DND-41 (cell line): ENCODE measurements around the gene ARL6.

Experiments
- ATAC-seq: fragments of 200-7000 bp; cut with Tn5 transposase; 3 replicates; pipeline ENCODE4 v1.9.1; 2021; ENCODE audit warnings: low read depth; ENCODE audit not compliant: insufficient read depth
- DNase-seq: peaks from one replicate; pipeline ENCODE4 v3.0.0-alpha.2; 2020
- H2AFZ ChIP-seq: 2 replicates; pipeline ENCODE4 v1.6.0; 2012; ENCODE audit warnings: low read depth, low read length
- H3K27ac ChIP-seq: 2 replicates; pipeline ENCODE4 v1.5.1; 2012; ENCODE audit warnings: low read length, inconsistent platforms
- H3K27me3 ChIP-seq: fragments of 200-600 bp; sonication (generic); 2 replicates; pipeline ENCODE4 v1.6.0; 2012; ENCODE audit warnings: low read length, mild to moderate bottlenecking, inconsistent platforms; ENCODE audit not compliant: insufficient read depth, poor library complexity
- H3K36me3 ChIP-seq: 2 replicates; pipeline ENCODE4 v1.5.1; 2012; ENCODE audit warnings: low read length, inconsistent platforms; ENCODE audit not compliant: insufficient read depth
- H3K4me1 ChIP-seq: 2 replicates; pipeline ENCODE4 v1.5.1; 2012; ENCODE audit warnings: mild to moderate bottlenecking, low read length; ENCODE audit not compliant: insufficient read depth
- H3K4me2 ChIP-seq: 2 replicates; pipeline ENCODE4 v1.6.0; 2012; ENCODE audit warnings: mild to moderate bottlenecking, moderate library complexity, low read length, inconsistent platforms; ENCODE audit not compliant: insufficient read depth
- H3K4me3 ChIP-seq, 2 experiments: fragments of 200-600 bp in 1 of 2; shearing (Covaris generic) in 1 of 2; 2 replicates each; pipeline ENCODE4 v1.5.1; 2012 to 2016; ENCODE audit warnings: inconsistent platforms in 2 of 2, low read length in 2 of 2, mild to moderate bottlenecking in 2 of 2, low read depth in 1 of 2, moderate library complexity in 1 of 2
- H3K79me2 ChIP-seq: 2 replicates; pipeline ENCODE4 v1.6.0; 2012; ENCODE audit warnings: low read length, inconsistent platforms; ENCODE audit not compliant: insufficient read depth
- H3K9ac ChIP-seq: 2 replicates; pipeline ENCODE4 v1.6.0; 2012; ENCODE audit warnings: low read depth, mild to moderate bottlenecking, inconsistent platforms, low read length, moderate library complexity
- H3K9me3 ChIP-seq: 2 replicates; pipeline ENCODE4 v1.5.1; 2012; ENCODE audit warnings: low read length, moderate library complexity, mild to moderate bottlenecking, inconsistent platforms; ENCODE audit not compliant: insufficient read depth, severe bottlenecking
- H4K20me1 ChIP-seq: 2 replicates; pipeline ENCODE4 v1.6.0; 2012; ENCODE audit warnings: low read length; ENCODE audit not compliant: insufficient read depth
- CTCF ChIP-seq: IDR thresholded peaks from 2 replicates; pipeline ENCODE4 v1.5.1; 2012; ENCODE audit warnings: borderline replicate concordance, low read length, moderate library complexity, mild to moderate bottlenecking; ENCODE audit not compliant: poor library complexity, severe bottlenecking; ENCODE audit errors: extremely low read depth
- EZH2 ChIP-seq: IDR thresholded peaks from 3 replicates; pipeline ENCODE4 v1.6.1; 2012; ENCODE audit warnings: borderline replicate concordance, low read depth, mild to moderate bottlenecking, moderate library complexity, low read length, inconsistent platforms; ENCODE audit not compliant: severe bottlenecking

The ARL6 gene

GRCh38 chr3:97816811-97817210, 52.3 kb downstream of the ARL6 start:
- Histone ChIP-seq H3K4me2 (no peak overlapping the region), H3K4me1 (peaks cover 20% of the 10 kb centered on the region), H3K27me3 (no peaks in the 10 kb centered on the region), H2AFZ (no peak overlapping the region), H3K36me3 (no peaks in the 10 kb centered on the region), H3K79me2 (no peaks in the 10 kb centered on the region), H3K4me3 (no peak overlapping the region), H3K27ac (no peak overlapping the region), H4K20me1 (no peaks in the 10 kb centered on the region), H3K9ac (no peak overlapping the region), H3K9me3 (no peaks in the 10 kb centered on the region)
- DNase-seq (no peak), ATAC-seq (no peak)
- TF ChIP-seq EZH2 (no peak), CTCF (no peak)

GRCh38 chr3:97817965-97818364, 53.4 kb downstream of the ARL6 start:
- no peak for ATAC-seq
- Histone ChIP-seq H3K4me3 (no peak overlapping the region), H3K9me3 (no peaks in the 10 kb centered on the region), H4K20me1 (no peaks in the 10 kb centered on the region), H3K27me3 (no peaks in the 10 kb centered on the region), H3K27ac (no peak overlapping the region), H3K36me3 (no peaks in the 10 kb centered on the region), H2AFZ (no peak overlapping the region), H3K79me2 (peaks cover 4% of the 10 kb centered on the region; the same call in 1 of the 2 replicates), H3K4me1 (peaks cover 26% of the 10 kb centered on the region), H3K9ac (no peak overlapping the region), H3K4me2 (no peak overlapping the region)
- no peak for DNase-seq
- TF ChIP-seq EZH2 (no peak), CTCF (no peak)

- Histone ChIP-seq H3K9me3 (no peaks in the 10 kb centered on the region), H3K4me1 (peaks cover 38% of the 10 kb centered on the region), H4K20me1 (no peaks in the 10 kb centered on the region), H3K4me2 (peak overlapping the region; percentile 95), H3K79me2 (peaks cover 6% of the 10 kb centered on the region), H3K4me3 (peak overlapping the region; percentile 64 to 83; a peak in 3 of 4 replicates), H3K36me3 (no peaks in the 10 kb centered on the region), H3K27me3 (no peaks in the 10 kb centered on the region), H3K27ac (peak overlapping the region; percentile 72), H3K9ac (peak overlapping the region; percentile 89), H2AFZ (peak overlapping the region; percentile 79)
- ATAC-seq: no peak
- no peak for DNase-seq
- no peak for TF ChIP-seq EZH2
- TF ChIP-seq CTCF: no peak
Measured at GRCh38 chr3:97820780-97821179, 56.2 kb downstream of the ARL6 start.
